HepG2 (cell line): ENCODE data around the gene RING1. TPM values are rescaled to one million over a fixed set of nuclear protein-coding genes. Genes with fewer than 3 reads are reported as not detected.
A peak's percentile ranks its signal among the peaks of the same experiment; 100 is the strongest.

Source experiments
- HOXA9 ChIP-seq: sonication (generic); formaldehyde crosslinking; IDR thresholded peaks from 2 replicates; pipeline ENCODE4 v1.8.1; 2022; ENCODE audit warnings: missing genetic modification reagents, mild to moderate bottlenecking, moderate library complexity, borderline replicate concordance
- KLF6 ChIP-seq: IDR thresholded peaks from 2 replicates; pipeline ENCODE4 v1.8.0; 2016; ENCODE audit warnings: missing biosample characterization, missing genetic modification reagents
- MTA1 ChIP-seq: sonication (generic); formaldehyde crosslinking; IDR thresholded peaks from 2 replicates; pipeline ENCODE4 v1.4.0; 2020; ENCODE audit warnings: missing genetic modification reagents, mild to moderate bottlenecking, borderline replicate concordance
- NFKB2 ChIP-seq: sonication (generic); formaldehyde crosslinking; IDR thresholded peaks from 2 replicates; pipeline ENCODE4 v1.4.0; 2020; ENCODE audit warnings: missing genetic modification reagents, borderline replicate concordance
- RARG ChIP-seq: sonication (generic); formaldehyde crosslinking; IDR thresholded peaks from 2 replicates; pipeline ENCODE4 v1.4.0; 2020; ENCODE audit warnings: low read depth, mild to moderate bottlenecking, missing genetic modification reagents
- SOX13 ChIP-seq, 3 experiments: fragments of 450-650 bp in 1 of 3; sonication (generic) in 1 of 3; formaldehyde crosslinking in 1 of 3; IDR thresholded peaks in 2 of 3; conservative IDR thresholded peaks in 1 of 3; 2 replicates each; pipeline versions ENCODE4 v1.5.0 to v1.6.1; 2016 to 2020; ENCODE audit warnings: antibody characterized with exemption in 1 of 3, mild to moderate bottlenecking in 1 of 3, missing compliant biosample characterization in 1 of 3, missing genetic modification reagents in 1 of 3, moderate library complexity in 1 of 3
- SRSF1 ChIP-seq: fragments of 200-400 bp; formaldehyde crosslinking; optimal IDR thresholded peaks from 2 replicates; pipeline ENCODE3; 2017; ENCODE audit warnings: mild to moderate bottlenecking, low read depth, low read length, moderate library complexity
- TBX3 ChIP-seq: fragments of 450-650 bp; IDR thresholded peaks from 2 replicates; pipeline ENCODE4 v1.6.1; 2017; ENCODE audit warnings: antibody characterized with exemption, mild to moderate bottlenecking, inconsistent platforms, borderline replicate concordance
- ZNF329 ChIP-seq: sonication (generic); formaldehyde crosslinking; IDR thresholded peaks from 2 replicates; pipeline ENCODE4 v1.9.0; 2021; ENCODE audit warnings: low read depth, mild to moderate bottlenecking, missing genetic modification reagents
- ZNF510 ChIP-seq: sonication (generic); formaldehyde crosslinking; IDR thresholded peaks from 2 replicates; pipeline ENCODE4 v1.4.0; 2020; ENCODE audit warnings: low read depth, mild to moderate bottlenecking, missing genetic modification reagents
- polyA plus RNA-seq, 8 experiments: library from polyadenylated mRNA; depleted of rRNA in 3 of 8; stranded (reverse) in 7 of 8; unstranded in 1 of 8; fragments of >200 nt; fragmentation: Illumina TruSeq in 4 of 8; extraction: Trizol in 4 of 8; gene quantifications; 2 replicates each; pipeline versions ENCODE4 v1.2.1 to v1.2.3, GENCODE V29; 2011 to 2016; ENCODE audit warnings: low read depth in 4 of 8, missing spikeins in 1 of 8, mixed read lengths in 1 of 8; ENCODE audit not compliant: insufficient read depth in 1 of 8
- total RNA-seq, 5 experiments: library from RNA; depleted of rRNA; stranded (reverse); fragments of >200 nt; fragmentation: Illumina TruSeq; extraction: Trizol; gene quantifications; 2 replicates each; pipeline ENCODE4 v1.2.3, GENCODE V29; 2016; ENCODE audit warnings: low read depth in 1 of 5
- TF ChIP-seq, protein P1 (sequence below): sonication (generic); formaldehyde crosslinking; IDR thresholded peaks from 2 replicates; pipeline ENCODE4 v1.4.0; 2020; ENCODE audit warnings: missing genetic modification reagents, borderline replicate concordance
- TF ChIP-seq, protein P2 (sequence below): sonication (generic); formaldehyde crosslinking; IDR thresholded peaks from 2 replicates; pipeline ENCODE4 v1.9.0; 2021; ENCODE audit warnings: missing genetic modification reagents, borderline replicate concordance
- TF ChIP-seq, protein P3 (sequence below): IDR thresholded peaks from 2 replicates; pipeline ENCODE4 v1.6.1; 2012; ENCODE audit warnings: low read length, improper control_type of control experiment
- TF ChIP-seq, protein P4 (sequence below): sonication (generic); formaldehyde crosslinking; IDR thresholded peaks from 2 replicates; pipeline ENCODE4 v1.4.0; 2020; ENCODE audit warnings: missing genetic modification reagents
- TF ChIP-seq, protein P5 (sequence below): sonication (generic); formaldehyde crosslinking; IDR thresholded peaks from 2 replicates; pipeline ENCODE4 v1.5.0; 2020; ENCODE audit warnings: missing genetic modification reagents

RING1 gene
- total and polyA plus RNA-seq, 2 of the 13 experiments (the other 11 are each of a cell fraction or from before 2014, with no cell fraction given): 23.9 to 33.6 TPM

DNA sequence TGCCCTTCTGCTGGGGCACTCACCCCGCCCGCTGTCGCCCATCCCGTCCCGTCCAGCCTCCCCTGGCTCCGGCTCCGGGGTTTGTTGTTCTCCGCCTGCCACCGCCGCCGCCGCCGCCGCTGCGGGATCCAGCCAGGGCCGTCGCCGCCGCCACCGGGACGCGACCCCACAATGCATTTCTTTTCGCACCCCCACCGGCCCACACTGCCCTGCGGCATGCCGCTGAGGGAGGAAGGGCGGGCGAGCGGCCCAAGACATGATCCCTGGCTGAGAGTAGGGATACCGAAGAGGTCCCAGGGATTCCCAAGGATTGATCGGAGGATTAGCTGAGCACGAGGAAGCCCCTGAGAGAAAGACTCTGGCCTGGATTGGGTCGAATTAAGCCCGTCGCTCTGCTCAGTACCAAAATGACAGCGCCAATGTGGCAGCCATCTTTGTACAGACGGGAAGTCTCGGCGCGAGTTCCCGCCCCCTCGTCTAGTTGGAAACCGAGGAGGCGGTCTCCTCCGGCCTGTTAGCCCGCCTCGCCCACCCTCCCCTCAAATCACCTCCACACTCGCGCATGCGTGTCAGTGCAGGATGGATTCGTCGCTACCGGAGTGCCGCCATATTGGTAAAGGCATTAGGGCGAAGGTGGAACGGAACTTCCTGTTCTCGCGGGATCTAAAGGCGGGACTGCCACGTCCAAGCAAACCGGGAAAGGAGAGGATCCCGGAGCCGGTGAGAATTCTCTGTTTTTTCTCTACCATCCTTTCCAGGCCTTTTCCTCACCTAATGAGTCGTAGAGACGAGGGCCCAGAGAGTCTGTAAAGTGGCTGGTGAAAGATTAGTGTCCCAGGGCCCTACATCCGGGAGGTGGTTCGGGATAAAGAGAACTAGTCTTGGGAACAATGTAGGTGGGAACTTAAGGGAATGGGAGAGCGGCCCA is 7.8 kb upstream of the RING1 start, which contains the start of the genes RXRB and SLC39A7 (continued):
- peak; percentile 76; the same call in 1 of the 2 replicates for TF ChIP-seq ZNF510 (CRISPR knock-in tag)
- no peak; the same call in 1 of the 2 replicates for TF ChIP-seq SOX13 (IDR thresholded peaks at IDR 0.05)
- peak in 1 of 2 experiments; percentile 9; a peak in 1 of 4 replicates for TF ChIP-seq SOX13 (CRISPR knock-in tag; conservative IDR thresholded peaks at IDR 0.05 in 1 of 2, IDR thresholded peaks at IDR 0.05 in 1 of 2)
- peak; percentile 96 for TF ChIP-seq NFKB2 (CRISPR knock-in tag)
- TF ChIP-seq, protein P1, sequence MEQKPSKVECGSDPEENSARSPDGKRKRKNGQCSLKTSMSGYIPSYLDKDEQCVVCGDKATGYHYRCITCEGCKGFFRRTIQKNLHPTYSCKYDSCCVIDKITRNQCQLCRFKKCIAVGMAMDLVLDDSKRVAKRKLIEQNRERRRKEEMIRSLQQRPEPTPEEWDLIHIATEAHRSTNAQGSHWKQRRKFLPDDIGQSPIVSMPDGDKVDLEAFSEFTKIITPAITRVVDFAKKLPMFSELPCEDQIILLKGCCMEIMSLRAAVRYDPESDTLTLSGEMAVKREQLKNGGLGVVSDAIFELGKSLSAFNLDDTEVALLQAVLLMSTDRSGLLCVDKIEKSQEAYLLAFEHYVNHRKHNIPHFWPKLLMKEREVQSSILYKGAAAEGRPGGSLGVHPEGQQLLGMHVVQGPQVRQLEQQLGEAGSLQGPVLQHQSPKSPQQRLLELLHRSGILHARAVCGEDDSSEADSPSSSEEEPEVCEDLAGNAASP (CRISPR knock-in tag): peak; percentile 8
- TF ChIP-seq TBX3: peak; percentile 76; the same call in 1 of the 2 replicates
- no peak for TF ChIP-seq HOXA9 (CRISPR knock-in tag)
- TF ChIP-seq SRSF1: no peak
- TF ChIP-seq, protein P2, sequence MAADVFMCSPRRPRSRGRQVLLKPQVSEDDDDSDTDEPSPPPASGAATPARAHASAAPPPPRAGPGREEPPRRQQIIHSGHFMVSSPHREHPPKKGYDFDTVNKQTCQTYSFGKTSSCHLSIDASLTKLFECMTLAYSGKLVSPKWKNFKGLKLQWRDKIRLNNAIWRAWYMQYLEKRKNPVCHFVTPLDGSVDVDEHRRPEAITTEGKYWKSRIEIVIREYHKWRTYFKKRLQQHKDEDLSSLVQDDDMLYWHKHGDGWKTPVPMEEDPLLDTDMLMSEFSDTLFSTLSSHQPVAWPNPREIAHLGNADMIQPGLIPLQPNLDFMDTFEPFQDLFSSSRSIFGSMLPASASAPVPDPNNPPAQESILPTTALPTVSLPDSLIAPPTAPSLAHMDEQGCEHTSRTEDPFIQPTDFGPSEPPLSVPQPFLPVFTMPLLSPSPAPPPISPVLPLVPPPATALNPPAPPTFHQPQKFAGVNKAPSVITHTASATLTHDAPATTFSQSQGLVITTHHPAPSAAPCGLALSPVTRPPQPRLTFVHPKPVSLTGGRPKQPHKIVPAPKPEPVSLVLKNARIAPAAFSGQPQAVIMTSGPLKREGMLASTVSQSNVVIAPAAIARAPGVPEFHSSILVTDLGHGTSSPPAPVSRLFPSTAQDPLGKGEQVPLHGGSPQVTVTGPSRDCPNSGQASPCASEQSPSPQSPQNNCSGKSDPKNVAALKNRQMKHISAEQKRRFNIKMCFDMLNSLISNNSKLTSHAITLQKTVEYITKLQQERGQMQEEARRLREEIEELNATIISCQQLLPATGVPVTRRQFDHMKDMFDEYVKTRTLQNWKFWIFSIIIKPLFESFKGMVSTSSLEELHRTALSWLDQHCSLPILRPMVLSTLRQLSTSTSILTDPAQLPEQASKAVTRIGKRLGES (CRISPR knock-in tag): 0 out of 2 replicates have a peak, but pooled peaks have one; percentile 63
- TF ChIP-seq, protein P3, sequence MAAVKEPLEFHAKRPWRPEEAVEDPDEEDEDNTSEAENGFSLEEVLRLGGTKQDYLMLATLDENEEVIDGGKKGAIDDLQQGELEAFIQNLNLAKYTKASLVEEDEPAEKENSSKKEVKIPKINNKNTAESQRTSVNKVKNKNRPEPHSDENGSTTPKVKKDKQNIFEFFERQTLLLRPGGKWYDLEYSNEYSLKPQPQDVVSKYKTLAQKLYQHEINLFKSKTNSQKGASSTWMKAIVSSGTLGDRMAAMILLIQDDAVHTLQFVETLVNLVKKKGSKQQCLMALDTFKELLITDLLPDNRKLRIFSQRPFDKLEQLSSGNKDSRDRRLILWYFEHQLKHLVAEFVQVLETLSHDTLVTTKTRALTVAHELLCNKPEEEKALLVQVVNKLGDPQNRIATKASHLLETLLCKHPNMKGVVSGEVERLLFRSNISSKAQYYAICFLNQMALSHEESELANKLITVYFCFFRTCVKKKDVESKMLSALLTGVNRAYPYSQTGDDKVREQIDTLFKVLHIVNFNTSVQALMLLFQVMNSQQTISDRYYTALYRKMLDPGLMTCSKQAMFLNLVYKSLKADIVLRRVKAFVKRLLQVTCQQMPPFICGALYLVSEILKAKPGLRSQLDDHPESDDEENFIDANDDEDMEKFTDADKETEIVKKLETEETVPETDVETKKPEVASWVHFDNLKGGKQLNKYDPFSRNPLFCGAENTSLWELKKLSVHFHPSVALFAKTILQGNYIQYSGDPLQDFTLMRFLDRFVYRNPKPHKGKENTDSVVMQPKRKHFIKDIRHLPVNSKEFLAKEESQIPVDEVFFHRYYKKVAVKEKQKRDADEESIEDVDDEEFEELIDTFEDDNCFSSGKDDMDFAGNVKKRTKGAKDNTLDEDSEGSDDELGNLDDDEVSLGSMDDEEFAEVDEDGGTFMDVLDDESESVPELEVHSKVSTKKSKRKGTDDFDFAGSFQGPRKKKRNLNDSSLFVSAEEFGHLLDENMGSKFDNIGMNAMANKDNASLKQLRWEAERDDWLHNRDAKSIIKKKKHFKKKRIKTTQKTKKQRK: no peak
- TF ChIP-seq, protein P4, sequence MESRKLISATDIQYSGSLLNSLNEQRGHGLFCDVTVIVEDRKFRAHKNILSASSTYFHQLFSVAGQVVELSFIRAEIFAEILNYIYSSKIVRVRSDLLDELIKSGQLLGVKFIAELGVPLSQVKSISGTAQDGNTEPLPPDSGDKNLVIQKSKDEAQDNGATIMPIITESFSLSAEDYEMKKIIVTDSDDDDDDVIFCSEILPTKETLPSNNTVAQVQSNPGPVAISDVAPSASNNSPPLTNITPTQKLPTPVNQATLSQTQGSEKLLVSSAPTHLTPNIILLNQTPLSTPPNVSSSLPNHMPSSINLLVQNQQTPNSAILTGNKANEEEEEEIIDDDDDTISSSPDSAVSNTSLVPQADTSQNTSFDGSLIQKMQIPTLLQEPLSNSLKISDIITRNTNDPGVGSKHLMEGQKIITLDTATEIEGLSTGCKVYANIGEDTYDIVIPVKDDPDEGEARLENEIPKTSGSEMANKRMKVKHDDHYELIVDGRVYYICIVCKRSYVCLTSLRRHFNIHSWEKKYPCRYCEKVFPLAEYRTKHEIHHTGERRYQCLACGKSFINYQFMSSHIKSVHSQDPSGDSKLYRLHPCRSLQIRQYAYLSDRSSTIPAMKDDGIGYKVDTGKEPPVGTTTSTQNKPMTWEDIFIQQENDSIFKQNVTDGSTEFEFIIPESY (CRISPR knock-in tag): no peak
- TF ChIP-seq, protein P5, sequence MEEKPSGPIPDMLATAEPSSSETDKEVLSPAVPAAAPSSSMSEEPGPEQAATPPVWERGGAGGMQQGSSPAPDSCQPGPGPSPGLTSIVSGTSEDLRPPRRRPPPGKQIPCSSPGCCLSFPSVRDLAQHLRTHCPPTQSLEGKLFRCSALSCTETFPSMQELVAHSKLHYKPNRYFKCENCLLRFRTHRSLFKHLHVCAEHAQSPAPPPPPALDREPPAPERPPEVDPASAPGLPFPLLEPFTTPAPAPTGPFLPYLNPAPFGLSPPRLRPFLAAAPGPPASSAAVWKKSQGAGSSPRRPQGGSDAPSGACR (CRISPR knock-in tag): peak; percentile 45; the same call in 1 of the 2 replicates
- no peak; the same call in 1 of the 2 replicates for TF ChIP-seq RARG (CRISPR knock-in tag)
- TF ChIP-seq MTA1: peak; percentile 89; the same call in 1 of the 2 replicates
- 0 out of 2 replicates have a peak, but pooled peaks have one; percentile 74 for TF ChIP-seq ZNF329 (CRISPR knock-in tag)
- peak; percentile 91 for TF ChIP-seq KLF6 (CRISPR knock-in tag)
